22Rv1 (cell line): ENCODE data around the gene ETS1.

Source experiments
- H3K27ac ChIP-seq: fragments of 450-650 bp; 2 replicates; pipeline ENCODE4 v1.5.1; 2017
- CTCF ChIP-seq: fragments of 450-650 bp; IDR thresholded peaks from 2 replicates; pipeline ENCODE4 v1.5.1; 2017; ENCODE audit warnings: mild to moderate bottlenecking
- ZFX ChIP-seq: fragments of 450-650 bp; IDR thresholded peaks from 2 replicates; pipeline ENCODE4 v1.6.1; 2017; ENCODE audit warnings: antibody characterized with exemption, borderline replicate concordance

The ETS1 gene, protein sequence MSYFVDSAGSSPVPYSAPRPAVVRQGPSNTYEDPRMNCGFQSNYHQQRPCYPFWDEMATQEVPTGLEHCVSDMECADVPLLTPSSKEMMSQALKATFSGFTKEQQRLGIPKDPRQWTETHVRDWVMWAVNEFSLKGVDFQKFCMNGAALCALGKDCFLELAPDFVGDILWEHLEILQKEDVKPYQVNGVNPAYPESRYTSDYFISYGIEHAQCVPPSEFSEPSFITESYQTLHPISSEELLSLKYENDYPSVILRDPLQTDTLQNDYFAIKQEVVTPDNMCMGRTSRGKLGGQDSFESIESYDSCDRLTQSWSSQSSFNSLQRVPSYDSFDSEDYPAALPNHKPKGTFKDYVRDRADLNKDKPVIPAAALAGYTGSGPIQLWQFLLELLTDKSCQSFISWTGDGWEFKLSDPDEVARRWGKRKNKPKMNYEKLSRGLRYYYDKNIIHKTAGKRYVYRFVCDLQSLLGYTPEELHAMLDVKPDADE

GRCh38 chr11:128587415-128587814, at the start of gene ETS1:
Gene ETS1 (minus strand): TSS chr11:128587558. CDS start chr11:128573130, 14,428 bp downstream.
- TF ChIP-seq ZFX = no peak
- TF ChIP-seq CTCF = no peak
- no peak within 1 kb of the TSS for H3K27ac ChIP-seq

DNA sequence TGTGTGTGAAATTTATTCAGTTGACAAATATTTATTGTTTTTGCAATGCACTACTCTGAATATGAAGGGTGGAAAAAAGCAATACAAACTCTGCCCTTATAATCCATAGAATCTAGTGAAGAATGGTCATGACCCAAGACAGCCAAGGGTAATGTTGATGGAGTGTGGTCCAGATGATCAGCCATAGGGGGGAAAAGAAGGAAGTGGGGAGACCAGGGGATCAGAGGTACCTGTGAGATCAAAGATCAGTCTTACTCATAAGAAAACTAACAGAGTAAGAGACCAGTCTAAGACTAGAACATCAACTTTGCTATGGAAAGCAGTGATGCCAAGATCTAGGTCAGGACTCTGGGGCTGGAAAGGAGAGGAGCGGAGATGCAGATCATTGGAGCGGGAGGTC, 47.0 kb upstream of the ETS1 start:
- H3K27ac ChIP-seq = no peak overlapping the region
- no peak for TF ChIP-seq CTCF
- TF ChIP-seq ZFX = no peak

GRCh38 chr11:128633384-128633965, 46.1 kb upstream of the ETS1 start:
- no peak for TF ChIP-seq CTCF
- TF ChIP-seq ZFX = no peak
- H3K27ac ChIP-seq = no peak overlapping the region

- H3K27ac ChIP-seq = no peak overlapping the region
- TF ChIP-seq CTCF (no peak), ZFX (no peak)
Measured at GRCh38 chr11:128632141-128632791, 44.9 kb upstream of the ETS1 start.

DNA sequence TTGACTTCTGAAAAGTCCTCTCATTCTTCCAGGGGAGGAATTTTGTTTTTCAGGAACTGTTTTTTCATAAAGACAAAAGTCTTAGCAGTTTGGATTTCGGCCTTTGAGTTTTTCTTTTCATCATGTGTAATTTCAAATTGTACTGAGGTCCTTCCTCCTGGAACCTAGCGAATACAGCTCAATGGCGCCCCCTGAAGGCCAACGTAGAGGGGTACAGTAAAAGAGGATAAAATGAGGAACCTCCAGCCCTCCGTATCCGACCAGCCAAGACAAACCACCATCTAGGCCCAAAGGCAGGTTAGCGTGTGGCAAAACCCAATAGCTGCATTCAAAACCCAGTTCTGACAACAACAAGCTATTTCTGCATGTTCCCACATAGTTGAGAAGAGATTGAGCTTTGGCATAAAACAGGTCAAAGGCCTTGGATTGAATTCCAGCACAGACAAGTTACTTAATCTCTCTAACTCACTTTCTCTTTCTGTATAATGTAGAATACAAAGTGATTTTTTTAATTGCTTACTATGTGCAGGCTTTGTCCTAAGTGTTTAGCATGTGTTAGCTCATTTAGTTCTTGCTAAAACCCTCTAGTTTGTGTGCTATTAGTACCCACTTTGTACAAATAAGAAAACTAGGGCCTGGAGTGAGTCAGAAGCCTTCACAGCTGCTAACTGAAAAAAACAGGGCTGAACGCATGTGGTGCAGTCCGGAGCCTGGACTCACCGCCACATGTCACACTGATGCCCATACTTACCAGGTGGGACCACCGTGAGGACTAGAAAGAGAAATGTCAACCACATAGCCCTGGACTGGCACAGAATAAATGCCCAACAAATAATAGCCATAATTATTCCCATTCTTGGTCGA, 43.2 kb upstream of the ETS1 start:
- H3K27ac ChIP-seq = no peak overlapping the region
- TF ChIP-seq ZFX = no peak
- TF ChIP-seq CTCF = peak; percentile 80

DNA sequence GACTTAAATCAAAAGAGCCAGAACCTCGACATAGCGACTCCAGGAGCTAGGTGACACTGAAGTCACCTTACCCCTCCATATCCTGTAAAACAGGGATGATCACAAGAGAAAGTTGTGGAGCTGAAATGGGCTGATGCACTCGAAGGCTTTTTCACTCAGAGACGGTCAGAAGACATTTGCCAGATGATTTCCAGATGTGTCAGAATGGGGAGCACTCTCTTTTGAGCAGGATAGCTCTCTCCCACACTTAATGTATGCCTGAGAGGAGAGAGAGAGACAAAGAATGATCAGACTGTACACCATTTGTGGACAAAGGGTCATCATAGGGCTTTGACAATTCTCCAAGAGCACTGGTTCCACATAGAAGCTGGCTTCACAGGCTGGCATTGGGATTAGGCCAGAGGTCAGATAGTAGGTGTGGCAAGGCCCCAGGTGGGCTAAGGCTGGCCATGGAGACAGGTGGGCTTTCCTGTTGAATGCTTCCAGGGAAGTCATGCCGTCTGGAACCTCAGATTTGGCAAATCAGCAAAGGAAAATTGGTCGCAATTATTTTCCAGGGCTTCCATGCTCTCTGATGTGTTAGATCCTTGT, 42.3 kb upstream of the ETS1 start:
- TF ChIP-seq CTCF = no peak
- TF ChIP-seq ZFX = no peak
- no peak overlapping the region for H3K27ac ChIP-seq
